Sigmoid colon (tissue), 7 donors: ENCODE results near the gene CP. TPM values are rescaled to one million over a fixed set of nuclear protein-coding genes. Genes with fewer than 3 reads are reported as not detected.

ENCODE experiments used
- DNase-seq: peaks from one replicate; pipeline ENCODE4 v3.0.0-alpha.2; 2019
- H3K27ac ChIP-seq, 4 donors: fragments of 200-600 bp; sonication (generic); one replicate each; pipeline ENCODE4 v1.5.1; 2016 to 2019; ENCODE audit warnings: mild to moderate bottlenecking in 1 of 4
- H3K27me3 ChIP-seq, 3 donors: fragments of 200-600 bp; sonication (generic); one replicate each; pipeline ENCODE4 v1.5.1; 2019; ENCODE audit warnings: mild to moderate bottlenecking in 1 of 3
- H3K36me3 ChIP-seq, 4 donors: fragments of 200-600 bp; sonication (generic); one replicate each; pipeline ENCODE4 v1.5.1; 2016 to 2019
- H3K4me1 ChIP-seq, 4 donors: fragments of 200-600 bp; sonication (generic); one replicate each; pipeline ENCODE4 v1.5.1; 2017 to 2019
- H3K4me3 ChIP-seq, 4 donors: fragments of 200-600 bp; sonication (generic); one replicate each; pipeline ENCODE4 v1.5.1; 2017 to 2019; ENCODE audit warnings: mild to moderate bottlenecking in 2 of 4, moderate library complexity in 1 of 4
- H3K9me3 ChIP-seq, 4 donors: fragments of 200-600 bp in 3 of 4; sonication (generic) in 3 of 4; one replicate each; pipeline versions ENCODE4 v1.5.1 to v1.6.1; 2013 to 2019
- CTCF ChIP-seq, 4 experiments: fragments of 450-650 bp in 3 of 4; fragments of 200-600 bp in 1 of 4; IDR thresholded peaks; one replicate each; pipeline ENCODE4 v1.5.1; 2016 to 2019; ENCODE audit warnings: antibody characterized with exemption in 4 of 4, mild to moderate bottlenecking in 3 of 4, moderate library complexity in 2 of 4
- EP300 ChIP-seq, 4 donors: sonication (generic); formaldehyde crosslinking; IDR thresholded peaks; one replicate each; pipeline ENCODE4 v1.6.1; 2017; ENCODE audit warnings: antibody characterized with exemption in 4 of 4
- POLR2A ChIP-seq, 2 donors: fragments of 450-650 bp; IDR thresholded peaks; one replicate each; pipeline ENCODE4 v1.6.1; 2016; ENCODE audit warnings: antibody characterized with exemption in 2 of 2, mild to moderate bottlenecking in 2 of 2, moderate library complexity in 2 of 2
- POLR2AphosphoS5 ChIP-seq, 4 donors: sonication (generic); formaldehyde crosslinking; IDR thresholded peaks; one replicate each; pipeline ENCODE4 v1.6.1; 2017; ENCODE audit warnings: antibody characterized with exemption in 4 of 4
- WGBS, 2 donors: extraction: QIAGEN DNeasy Blood & Tissue Kit; methylation state at CpG; one replicate each; pipeline ENCODE4 v1.1.7; 2013; 5-methylcytosine and 5-hydroxymethylcytosine counted together
- intact Hi-C: fragments of 100-400 bp; cut with DNase I; formaldehyde crosslinking; loops from one replicate; pipeline ENCODE4 v1.15.1; 2023
- polyA plus RNA-seq, 3 donors: library from polyadenylated mRNA; stranded (reverse); fragments of 200-250 nt; gene quantifications; one replicate each; pipeline ENCODE4 v1.2.3, GENCODE V29; 2013
- total RNA-seq, 4 donors: library from RNA; depleted of rRNA; stranded (reverse); fragments of >200 nt; gene quantifications; one replicate each; pipeline ENCODE4 v1.1.0, GENCODE V29; 2016
- donor health status: healthy with polysubstance abuse.
- donor health status: Bipolar disorder and iron deficiency.
- donor health status: healthy.

Gene CP
- total and polyA plus RNA-seq, 7 donors = 0.69 to 13.2 (median 6.6) TPM

DNA sequence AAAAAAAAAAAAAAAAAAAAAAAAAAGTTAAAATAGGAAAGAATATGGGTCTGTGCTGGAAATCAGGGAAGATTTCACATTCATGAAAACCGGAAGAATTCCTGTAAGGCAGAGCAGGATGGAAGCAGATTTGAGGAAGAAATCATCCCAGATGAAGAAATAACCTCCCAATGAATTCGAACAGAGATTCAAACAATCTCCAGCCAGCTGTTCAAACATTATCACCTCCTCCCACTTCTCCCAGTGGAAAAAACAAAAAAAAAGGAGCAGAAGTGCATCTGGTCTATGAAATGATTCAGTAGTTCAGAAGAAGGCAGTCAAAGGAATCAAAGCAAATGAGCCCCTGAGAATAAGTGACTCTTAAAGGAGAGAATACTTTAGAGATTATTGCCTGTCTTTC is 33.1 kb downstream of the CP start:
- WGBS, 2 donors = 34 to 76% methylated on average over 2 of the region's 2 CpGs
- Histone ChIP-seq H3K4me3 (no peak overlapping the region), H3K36me3 (no peaks in the 10 kb centered on the region), H3K4me1 (no peaks in the 10 kb centered on the region), H3K9me3 (no peaks in the 10 kb centered on the region), H3K27me3 (no peaks in the 10 kb centered on the region), H3K27ac (no peak overlapping the region)
- DNase-seq = no peak
- intact Hi-C loops = loop anchor here (10.0 kb wide), 1 partner anchor 86 kb away; no protein-coding TSS in a partner anchor
- no peak for TF ChIP-seq POLR2A (IDR thresholded peaks at IDR 0.05)
- TF ChIP-seq CTCF (IDR thresholded peaks at IDR 0.05) = no peak
- no peak for TF ChIP-seq EP300 (IDR thresholded peaks at IDR 0.05)
- no peak for TF ChIP-seq POLR2AphosphoS5 (IDR thresholded peaks at IDR 0.05)

- Histone ChIP-seq H3K4me3 (no peak overlapping the region), H3K27me3 (no peaks in the 10 kb centered on the region), H3K27ac (no peak overlapping the region), H3K36me3 (no peaks in the 10 kb centered on the region), H3K9me3 (no peaks in the 10 kb centered on the region), H3K4me1 (no peaks in the 10 kb centered on the region)
- DNase-seq = no peak
- TF ChIP-seq EP300 (IDR thresholded peaks at IDR 0.05) (no peak), CTCF (IDR thresholded peaks at IDR 0.05) (no peak), POLR2AphosphoS5 (IDR thresholded peaks at IDR 0.05) (no peak), POLR2A (IDR thresholded peaks at IDR 0.05) (no peak)
- 97% methylated on average over 3 of the region's 3 CpGs for WGBS, 2 donors
- intact Hi-C loops = loop anchor here (10.0 kb wide), 1 partner anchor 88 kb away; no protein-coding TSS in a partner anchor
Measured at GRCh38 chr3:149186721-149187120, 34.9 kb downstream of the CP start.

DNA sequence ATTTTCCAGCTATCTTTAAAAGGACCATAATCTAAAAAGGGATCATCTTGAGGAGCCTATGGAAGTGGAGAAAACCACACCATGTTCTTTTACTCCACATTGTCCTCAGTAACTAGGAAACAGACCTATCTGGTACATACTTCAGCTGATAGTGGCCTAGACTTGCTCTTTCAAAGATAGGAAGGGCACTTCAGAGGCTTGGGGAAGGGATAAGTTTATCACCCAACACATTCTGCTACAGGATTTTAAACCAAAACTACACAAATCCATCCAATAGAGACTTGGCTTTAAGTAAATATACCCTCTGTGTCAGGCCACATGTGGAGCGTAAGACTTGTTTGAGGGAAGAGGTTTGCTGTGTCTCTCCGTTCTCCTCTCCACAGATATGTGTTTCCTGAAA is 35.4 kb downstream of the CP start:
- no peak for TF ChIP-seq CTCF (IDR thresholded peaks at IDR 0.05)
- TF ChIP-seq POLR2AphosphoS5 (IDR thresholded peaks at IDR 0.05) = no peak
- TF ChIP-seq POLR2A (IDR thresholded peaks at IDR 0.05) = no peak
- TF ChIP-seq EP300 (IDR thresholded peaks at IDR 0.05) = no peak
- intact Hi-C loops = loop anchor here (10.0 kb wide), 1 partner anchor 89 kb away; no protein-coding TSS in a partner anchor

GRCh38 chr3:149181182-149181581 is 40.4 kb downstream of the CP start:
- intact Hi-C loops = loop anchor here (10.0 kb wide), 1 partner anchor 94 kb away; no protein-coding TSS in a partner anchor
- no peak for TF ChIP-seq EP300 (IDR thresholded peaks at IDR 0.05)
- WGBS, 2 donors = 97% methylated on average over 2 of the region's 2 CpGs

More for the DNA sequence above, 35.4 kb downstream of the CP start:
- 96% methylated on average over 2 of the region's 2 CpGs for WGBS, 2 donors
- H3K36me3 ChIP-seq = no peaks in the 10 kb centered on the region
- H3K4me3 ChIP-seq = no peak overlapping the region
- no peaks in the 10 kb centered on the region for H3K9me3 ChIP-seq
- DNase-seq = no peak
- no peak overlapping the region for H3K27ac ChIP-seq
- no peaks in the 10 kb centered on the region for H3K4me1 ChIP-seq
- H3K27me3 ChIP-seq = no peaks in the 10 kb centered on the region

GRCh38 chr3:149180057-149180573 is 41.5 kb downstream of the CP start:
- intact Hi-C loops = loop anchor here (10.0 kb wide), 1 partner anchor 95 kb away; no protein-coding TSS in a partner anchor
- H3K9me3 ChIP-seq = no peaks in the 10 kb centered on the region
- H3K4me3 ChIP-seq = no peak overlapping the region
- peak; percentile 96 for DNase-seq
- 70 to 82% methylated on average over 7 of the region's 7 CpGs for whole genome bisulfite sequencing, 2 donors
- H3K27ac ChIP-seq = peak overlapping the region; percentile 51 to 68 (median 63)
- TF ChIP-seq EP300 (IDR thresholded peaks at IDR 0.05) (peak in 3 of 4 donors; percentile 20 to 76 (median 44)), POLR2A (IDR thresholded peaks at IDR 0.05) (no peak), POLR2AphosphoS5 (IDR thresholded peaks at IDR 0.05) (peak; percentile 50 to 91 (median 60)), CTCF (IDR thresholded peaks at IDR 0.05) (no peak)
- peaks cover 0 to 10% (median 0%) of the 10 kb centered on the region in 4 donors for H3K36me3 ChIP-seq
- peaks cover 0 to 19% (median under 1%) of the 10 kb centered on the region in 4 donors for H3K4me1 ChIP-seq
- no peaks in the 10 kb centered on the region for H3K27me3 ChIP-seq

More at GRCh38 chr3:149181182-149181581, 40.4 kb downstream of the CP start:
- no peak for DNase-seq
- H3K27ac ChIP-seq = no peak overlapping the region
- H3K36me3 ChIP-seq = peaks cover 0 to 10% (median 0%) of the 10 kb centered on the region in 4 donors
- no peak overlapping the region for H3K4me3 ChIP-seq
- H3K9me3 ChIP-seq = no peaks in the 10 kb centered on the region
- no peaks in the 10 kb centered on the region for H3K27me3 ChIP-seq
- H3K4me1 ChIP-seq = peaks cover 0 to 19% (median 0%) of the 10 kb centered on the region in 4 donors
